ENCODE measurements around the gene RASEF.

Gene RASEF

GRCh38 chr9:83032065-83032625 lies 30.8 kb downstream of the RASEF start:
- no peak for DNase-seq (ENCODE audit: low read depth)
- in situ Hi-C loops (cut with HindIII; ENCODE audit: low sequenced_read_pairs), result no loop called here
- H3K4me3 ChIP-seq (ENCODE audit: low read depth, low read length), result no peak overlapping the region
- TF ChIP-seq CTCF (IDR thresholded peaks at IDR 0.05; ENCODE audit: low read depth, low read length, missing control alignments), result no peak

GRCh38 chr9:83030391-83031107 lies 32.4 kb downstream of the RASEF start:
- no peak for DNase-seq (ENCODE audit: low read depth)
- TF ChIP-seq CTCF (IDR thresholded peaks at IDR 0.05; ENCODE audit: low read depth, low read length, missing control alignments), result no peak
- in situ Hi-C loops (cut with HindIII; ENCODE audit: low sequenced_read_pairs), result no loop called here
- no peak overlapping the region for H3K4me3 ChIP-seq (ENCODE audit: low read depth, low read length)

- no peak for DNase-seq (ENCODE audit: low read depth)
- H3K4me3 ChIP-seq (ENCODE audit: low read depth, low read length), result no peak overlapping the region
- in situ Hi-C loops (cut with HindIII; ENCODE audit: low sequenced_read_pairs), result no loop called here
- TF ChIP-seq CTCF (IDR thresholded peaks at IDR 0.05; ENCODE audit: low read depth, low read length, missing control alignments), result no peak
These were observed 33.3 kb downstream of the RASEF start for GRCh38 chr9:83029531-83030137.

GRCh38 chr9:83027153-83027891 lies 35.6 kb downstream of the RASEF start:
- H3K4me3 ChIP-seq (ENCODE audit: low read depth, low read length), result no peak overlapping the region
- DNase-seq (ENCODE audit: low read depth), result peak; percentile 87
- TF ChIP-seq CTCF (IDR thresholded peaks at IDR 0.05; ENCODE audit: low read depth, low read length, missing control alignments), result no peak
- in situ Hi-C loops (cut with HindIII; ENCODE audit: low sequenced_read_pairs), result no loop called here

- no peak for TF ChIP-seq CTCF (IDR thresholded peaks at IDR 0.05; ENCODE audit: low read depth, low read length, missing control alignments)
- no peak overlapping the region for H3K4me3 ChIP-seq (ENCODE audit: low read depth, low read length)
- in situ Hi-C loops (cut with HindIII; ENCODE audit: low sequenced_read_pairs), result no loop called here
- DNase-seq (ENCODE audit: low read depth), result no peak
These were observed 38.3 kb downstream of the RASEF start for GRCh38 chr9:83024506-83025125.

GRCh38 chr9:83023151-83023550 lies 39.8 kb downstream of the RASEF start:
- in situ Hi-C loops (cut with HindIII; ENCODE audit: low sequenced_read_pairs), result no loop called here
- TF ChIP-seq CTCF (IDR thresholded peaks at IDR 0.05; ENCODE audit: low read depth, low read length, missing control alignments), result no peak
- DNase-seq (ENCODE audit: low read depth), result no peak
- no peak overlapping the region for H3K4me3 ChIP-seq (ENCODE audit: low read depth, low read length)
